GM19238 (cell line): ENCODE data around the gene BACH2.

Source experiments
- DNase-seq: peaks from one replicate; pipeline ENCODE4 v3.0.0; 2011; ENCODE audit warnings: low spot score; ENCODE audit not compliant: insufficient read length

Gene BACH2

GRCh38 chr6:90278129-90278528 is 18.5 kb downstream of the BACH2 start:
- DNase-seq = no peak

GRCh38 chr6:90277302-90278011 is 19.2 kb downstream of the BACH2 start:
- no peak for DNase-seq

GRCh38 chr6:90274451-90275030 is 22.1 kb downstream of the BACH2 start:
- no peak for DNase-seq

GRCh38 chr6:90273863-90274262 is 22.8 kb downstream of the BACH2 start:
- no peak for DNase-seq

- DNase-seq = no peak
Observed at GRCh38 chr6:90272895-90273294, 23.7 kb downstream of the BACH2 start.

- no peak for DNase-seq
Observed at GRCh38 chr6:90271831-90272230, 24.8 kb downstream of the BACH2 start.

GRCh38 chr6:90269334-90269733 is 27.3 kb downstream of the BACH2 start:
- no peak for DNase-seq

GRCh38 chr6:90268178-90268577 is 28.5 kb downstream of the BACH2 start:
- no peak for DNase-seq

GRCh38 chr6:90266905-90267621 is 29.6 kb downstream of the BACH2 start:
- DNase-seq = no peak

- no peak for DNase-seq
Observed at GRCh38 chr6:90264561-90264960, 32.1 kb downstream of the BACH2 start.

GRCh38 chr6:90263633-90264032 is 33.0 kb downstream of the BACH2 start:
- DNase-seq = no peak

GRCh38 chr6:90261801-90262200 is 34.8 kb downstream of the BACH2 start:
- no peak for DNase-seq

GRCh38 chr6:90257486-90257738 is 39.2 kb downstream of the BACH2 start:
- no peak for DNase-seq

- no peak for DNase-seq
Observed at GRCh38 chr6:90256698-90257485, 39.8 kb downstream of the BACH2 start.

- no peak for DNase-seq
Observed at GRCh38 chr6:90253631-90254030, 43.0 kb downstream of the BACH2 start.

GRCh38 chr6:90251295-90251992 is 45.2 kb downstream of the BACH2 start:
- no peak for DNase-seq

- no peak for DNase-seq
Observed at GRCh38 chr6:90250405-90250804, 46.2 kb downstream of the BACH2 start.

GRCh38 chr6:90249458-90249857 is 47.2 kb downstream of the BACH2 start:
- DNase-seq = no peak

- no peak for DNase-seq
Observed at GRCh38 chr6:90249034-90249433, 47.6 kb downstream of the BACH2 start.

GRCh38 chr6:90247262-90247661 is 49.4 kb downstream of the BACH2 start:
- DNase-seq = no peak

GRCh38 chr6:90241229-90241880 is 55.3 kb downstream of the BACH2 start:
- no peak for DNase-seq
